GM19099 (cell line): ENCODE data around the gene PLEKHA1.

ENCODE experiments used
- POLR2A ChIP-seq: IDR thresholded peaks from 3 replicates; pipeline ENCODE4 v1.6.1; 2011; ENCODE audit warnings: low read depth; ENCODE audit not compliant: insufficient read length; ENCODE audit errors: extremely low read depth

PLEKHA1 gene

DNA sequence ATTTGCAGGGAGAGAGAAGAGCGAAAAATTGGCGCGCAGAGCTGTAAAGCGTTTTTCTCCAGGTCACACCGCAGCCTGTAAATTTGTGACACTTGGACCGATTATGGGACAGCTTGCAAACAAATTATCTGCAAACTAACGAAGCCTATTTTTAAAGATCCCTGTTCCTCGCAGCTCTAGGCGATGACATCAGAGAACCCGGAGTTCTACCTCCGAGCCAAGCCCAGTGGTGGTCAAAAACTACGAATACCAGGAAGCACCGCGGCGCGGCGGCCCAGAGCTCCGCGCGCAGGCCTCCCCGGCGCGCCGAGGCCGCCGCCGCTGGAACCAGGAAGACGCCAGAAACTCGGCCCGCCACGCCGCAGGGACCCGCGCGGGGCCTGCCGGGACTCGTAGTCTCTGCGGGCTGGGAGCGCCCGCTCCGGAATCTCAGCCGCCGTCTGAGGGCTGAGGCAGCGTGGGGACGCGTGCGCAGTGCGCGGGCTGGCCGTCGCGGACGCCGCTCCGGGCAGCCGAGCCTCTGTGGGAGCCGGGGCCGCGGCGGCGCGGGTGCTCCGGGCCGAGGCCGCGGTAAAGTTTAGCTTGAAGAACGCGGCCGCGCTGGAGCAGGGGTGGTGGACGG is at the start of gene PLEKHA1:
TSS of gene PLEKHA1 (plus strand) at position 472 of the 622 bp plus-strand sequence. CDS start 18,493 bp downstream, outside the sequence.
- no peak for TF ChIP-seq POLR2A

GRCh38 chr10:122325235-122325634 is 49.3 kb upstream of the PLEKHA1 start:
- TF ChIP-seq POLR2A = no peak

- no peak for TF ChIP-seq POLR2A
Observed at GRCh38 chr10:122326385-122326784, 48.1 kb upstream of the PLEKHA1 start.

DNA sequence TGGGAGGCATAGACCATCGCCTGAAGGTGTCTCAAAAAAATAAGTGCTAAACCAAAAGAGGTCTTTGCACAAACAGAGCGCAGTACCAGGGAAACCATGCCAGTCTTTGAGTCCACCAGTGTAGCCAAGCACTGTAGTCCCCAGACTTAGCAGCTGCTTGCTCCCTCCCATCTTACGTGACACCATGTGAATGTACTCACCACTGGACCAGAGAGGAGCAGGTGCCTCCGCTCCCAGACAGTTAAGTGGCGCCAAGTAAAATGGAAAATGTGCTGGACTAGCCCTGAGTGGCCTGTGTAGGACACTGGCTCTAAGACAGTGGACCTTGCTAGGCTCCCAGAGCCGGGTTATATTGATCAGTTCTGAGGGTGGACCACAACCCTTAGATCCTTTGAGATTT is 47.7 kb upstream of the PLEKHA1 start:
- no peak for TF ChIP-seq POLR2A

- TF ChIP-seq POLR2A = no peak
Observed at GRCh38 chr10:122327237-122328206, 47.0 kb upstream of the PLEKHA1 start.

DNA sequence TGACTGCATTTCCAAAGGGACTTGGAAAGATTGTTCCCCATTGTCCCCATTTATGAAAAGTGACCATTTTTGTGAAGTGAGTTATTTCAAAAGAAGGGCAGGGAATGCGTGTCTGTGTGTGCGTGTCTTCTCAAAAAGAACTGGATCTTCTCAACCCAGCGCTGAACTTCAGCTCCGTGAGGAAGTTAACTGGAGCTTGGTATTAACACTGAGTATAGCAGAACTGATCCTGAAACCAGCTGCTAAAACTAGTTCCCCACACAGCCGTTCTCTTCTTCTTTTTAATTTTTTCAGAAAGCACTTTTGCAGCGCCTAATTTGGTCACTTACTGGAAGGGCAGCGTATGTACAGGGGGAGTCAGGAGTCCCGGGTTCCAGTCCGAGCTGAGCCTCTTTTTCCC is 45.8 kb upstream of the PLEKHA1 start:
- no peak for TF ChIP-seq POLR2A

- no peak for TF ChIP-seq POLR2A
Observed at GRCh38 chr10:122329416-122329815, 45.1 kb upstream of the PLEKHA1 start.

- no peak for TF ChIP-seq POLR2A
Observed at GRCh38 chr10:122331100-122331499, 43.4 kb upstream of the PLEKHA1 start.

DNA sequence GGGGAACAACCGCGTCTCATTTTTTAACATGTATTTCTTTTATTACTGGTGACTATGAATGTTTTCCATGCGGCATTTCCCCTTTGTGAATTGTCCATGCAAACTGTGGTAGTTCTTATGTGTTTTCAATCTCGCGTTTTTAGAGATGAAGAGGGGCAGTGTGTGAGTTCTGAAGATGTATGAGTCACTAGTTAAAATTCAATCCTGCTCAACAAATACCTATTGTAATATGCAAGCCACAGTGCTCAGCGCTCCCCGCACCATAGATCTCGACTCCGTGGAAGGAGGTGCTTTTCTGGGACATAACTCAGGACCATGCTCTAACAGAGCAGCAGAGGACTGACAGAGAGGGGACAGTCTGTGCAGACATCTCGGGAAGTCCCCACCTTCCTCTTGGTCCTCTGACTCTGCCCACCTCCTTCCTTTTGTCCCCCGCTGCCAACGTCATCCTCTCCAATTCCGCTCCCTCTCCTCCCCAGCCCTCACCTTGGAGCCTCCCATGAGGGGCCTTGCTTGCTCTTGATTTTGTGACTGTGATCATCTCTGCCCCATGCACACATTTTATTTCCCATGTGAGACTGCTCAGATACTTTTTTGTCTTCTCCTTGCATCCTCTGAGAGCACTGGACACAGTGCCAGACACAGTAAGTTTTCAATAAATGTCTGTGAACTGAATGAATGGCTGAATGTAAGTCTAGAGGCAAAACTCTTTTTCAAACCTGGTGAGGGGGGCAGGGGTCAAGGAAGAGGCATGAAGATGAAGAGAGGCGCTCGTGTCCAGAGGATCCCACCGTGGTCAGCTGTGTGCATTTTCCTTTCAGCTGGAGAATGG is 42.7 kb upstream of the PLEKHA1 start:
- TF ChIP-seq POLR2A = no peak

- TF ChIP-seq POLR2A = no peak
Observed at GRCh38 chr10:122333037-122333436, 41.5 kb upstream of the PLEKHA1 start.

DNA sequence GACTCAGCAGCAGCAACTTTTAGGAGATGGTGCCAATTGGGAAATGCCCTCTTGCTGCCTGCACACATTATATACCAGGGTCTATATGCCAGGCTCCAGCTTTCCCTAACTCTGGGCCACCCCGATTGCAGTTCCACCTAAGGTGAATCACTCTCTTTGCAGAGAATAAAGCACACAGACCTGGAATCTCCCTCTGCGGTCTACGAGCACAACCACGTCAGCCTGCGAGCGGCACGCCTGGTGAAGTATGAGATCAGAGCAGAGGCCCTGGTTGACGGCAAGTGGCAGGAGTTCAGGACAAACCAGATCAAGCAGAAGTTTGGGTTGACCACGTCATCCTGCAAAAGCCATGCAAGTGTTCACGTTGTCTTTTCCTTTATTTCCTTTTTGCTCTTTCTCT is 38.2 kb upstream of the PLEKHA1 start:
- no peak for TF ChIP-seq POLR2A

GRCh38 chr10:122336961-122337360 is 37.5 kb upstream of the PLEKHA1 start:
- no peak for TF ChIP-seq POLR2A

DNA sequence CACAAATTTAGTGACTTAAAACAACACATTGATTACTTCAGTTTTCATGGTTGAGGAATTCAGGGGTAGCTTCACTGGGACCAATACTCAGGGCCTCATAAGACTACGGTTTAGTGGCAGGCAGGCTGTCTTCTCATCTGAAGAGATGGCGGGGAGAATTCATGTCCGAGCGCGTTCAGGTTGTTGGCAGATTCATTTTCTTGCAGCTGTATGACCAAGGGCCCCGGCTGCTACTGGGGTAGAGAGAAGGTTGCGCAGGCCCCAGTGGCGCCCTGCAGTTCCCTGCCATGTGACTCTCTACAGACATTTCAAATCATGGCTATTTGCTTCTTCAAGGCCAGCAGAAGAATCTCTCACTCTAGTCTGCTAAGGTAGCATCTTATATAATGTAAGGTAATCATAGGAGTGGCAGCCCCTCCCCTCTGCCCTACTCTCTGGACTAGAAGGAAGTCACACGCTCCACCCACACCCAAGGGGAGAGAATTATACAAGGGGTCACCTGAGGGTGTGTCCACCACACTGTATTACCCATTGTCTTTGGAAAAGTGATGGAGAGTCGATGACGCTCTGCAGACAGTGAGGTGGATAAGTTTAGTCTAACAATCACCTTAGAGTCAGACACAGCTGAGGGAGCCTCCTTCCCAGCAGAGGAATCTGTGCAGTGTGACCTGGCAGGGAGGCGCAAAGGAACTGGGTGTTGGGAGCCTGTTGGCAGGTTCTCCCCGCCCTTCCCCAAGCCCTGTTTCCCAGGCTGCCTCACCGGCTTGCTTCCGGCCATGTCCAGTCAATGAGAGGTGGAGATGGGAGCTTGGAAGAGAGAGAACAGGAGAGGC is 35.7 kb upstream of the PLEKHA1 start:
- TF ChIP-seq POLR2A = no peak

DNA sequence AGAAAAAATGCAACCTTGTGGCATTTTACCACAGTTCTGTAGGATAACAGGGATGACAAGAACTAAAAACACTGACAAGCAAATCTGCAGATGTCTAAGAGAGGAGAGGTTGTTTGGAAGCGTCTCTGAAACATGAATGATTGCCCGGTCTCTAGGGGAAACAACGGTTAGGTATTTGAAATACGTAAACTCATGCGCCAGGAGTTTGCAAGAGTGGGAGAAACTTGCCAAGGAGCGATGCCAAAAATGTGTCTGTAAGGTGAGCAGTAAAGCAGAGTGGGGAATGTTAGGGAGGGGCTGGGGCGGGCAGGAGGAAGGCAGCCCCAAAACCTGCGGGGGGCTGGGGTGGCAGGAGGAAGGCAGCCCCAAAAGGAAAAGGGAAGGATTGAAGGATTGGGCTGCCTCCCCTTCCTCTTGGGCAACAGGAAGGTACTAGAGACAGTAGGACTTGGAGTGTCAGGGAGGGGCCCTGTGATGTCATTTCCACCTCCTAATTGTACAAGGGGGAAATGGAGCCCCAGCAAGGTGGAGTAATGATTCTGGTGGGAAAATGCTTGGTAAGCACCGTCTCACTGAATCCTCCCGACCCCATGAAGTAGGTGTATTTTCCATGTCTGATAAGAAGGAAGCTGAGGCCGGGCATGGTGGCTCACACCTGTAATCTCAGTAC is 33.2 kb upstream of the PLEKHA1 start:
- no peak for TF ChIP-seq POLR2A
